Cardiac septum (tissue), 1 donor: ENCODE results near the gene SPAAR. TPM values are rescaled to one million over a fixed set of nuclear protein-coding genes. Genes with fewer than 3 reads are reported as not detected.

Experiments used
- DNase-seq: peaks from one replicate; pipeline ENCODE4 v3.0.0-alpha.2; 2020; ENCODE audit warnings: low spot score
- intact Hi-C: fragments of 100-400 bp; cut with DNase I; formaldehyde crosslinking; loops from one replicate; pipeline ENCODE4 v1.14.0; 2022
- total RNA-seq: library from RNA; stranded (reverse); fragmentation: NEBNext Ultra II Directional; extraction: Animal tissue kit (Norgen Biotek cat#: 25700); gene quantifications from one replicate; pipeline ENCODE4 v1.2.1, GENCODE V29; 2021
- donor health status: DM: no; HTN: no; CAD: no.

Gene SPAAR
- total RNA-seq, 1 donor from 2014 or later = 4.0 TPM

GRCh38 chr9:35940458-35941407, 31.4 kb downstream of the SPAAR start:
- intact Hi-C loops = no loop called here
- DNase-seq = no peak

GRCh38 chr9:35942286-35942685, 33.0 kb downstream of the SPAAR start:
- intact Hi-C loops = no loop called here
- DNase-seq = no peak

DNA sequence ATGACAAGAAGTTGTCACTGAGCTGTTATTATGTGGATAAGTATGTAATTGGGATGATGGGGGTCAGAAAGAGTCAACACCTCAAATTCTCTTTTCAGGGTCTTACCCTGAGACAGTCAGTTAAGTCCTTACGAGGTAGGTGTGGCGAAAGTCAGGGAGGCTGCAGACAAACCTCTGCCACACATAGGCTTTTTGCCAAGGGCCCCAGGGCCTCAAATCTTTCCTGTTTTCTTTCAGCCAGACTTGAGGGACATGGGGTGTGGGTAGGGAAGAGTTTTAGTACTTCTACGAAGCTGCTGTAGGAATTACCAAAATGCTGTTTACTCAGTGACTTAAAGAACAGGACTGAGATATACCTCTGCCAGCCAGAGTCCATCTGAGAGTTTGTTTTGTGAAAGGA, 34.9 kb downstream of the SPAAR start:
- intact Hi-C loops = no loop called here
- DNase-seq = no peak

GRCh38 chr9:35944841-35945240, 35.6 kb downstream of the SPAAR start:
- intact Hi-C loops = no loop called here
- DNase-seq = no peak

DNA sequence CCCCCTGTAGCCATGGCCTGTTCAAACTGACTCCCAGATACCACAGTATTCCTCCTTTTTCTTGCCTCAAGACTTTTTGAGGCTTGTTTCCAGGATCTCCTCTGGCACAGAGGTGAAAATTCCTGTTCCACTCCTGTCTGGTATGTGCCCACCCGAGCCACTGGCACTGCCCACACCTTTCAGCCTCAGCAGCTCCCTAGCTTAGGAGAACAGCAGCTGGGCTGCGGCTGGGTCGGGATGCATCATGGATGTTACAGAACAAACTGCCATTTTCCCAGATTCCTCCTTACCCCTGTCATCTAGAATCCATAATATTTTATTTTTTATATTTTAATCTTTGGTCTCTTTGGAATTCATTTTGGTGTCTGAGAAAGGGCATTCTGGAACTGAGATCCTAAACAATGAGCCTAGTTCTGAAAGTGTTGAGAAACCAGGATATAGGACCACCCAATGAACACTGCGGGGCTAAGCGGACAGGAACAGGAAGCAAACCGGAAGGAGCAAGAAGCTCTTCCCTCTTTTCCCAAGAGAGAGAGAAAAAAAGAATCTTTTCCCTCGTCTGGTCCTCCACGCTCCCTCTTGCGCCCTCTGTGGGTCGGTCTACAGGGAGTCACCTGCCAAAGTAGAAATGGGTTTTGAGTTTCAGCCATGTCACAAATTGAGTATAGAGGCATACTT, 36.2 kb downstream of the SPAAR start:
- no peak for DNase-seq
- intact Hi-C loops = loop anchor here (1.0 kb wide), 1 partner anchor 40 kb away; no protein-coding TSS in a partner anchor

GRCh38 chr9:35948451-35948850, 39.2 kb downstream of the SPAAR start:
- DNase-seq = no peak
- intact Hi-C loops = no loop called here

- DNase-seq = no peak
- intact Hi-C loops = no loop called here
Observed at GRCh38 chr9:35948901-35949318, 39.6 kb downstream of the SPAAR start.

DNA sequence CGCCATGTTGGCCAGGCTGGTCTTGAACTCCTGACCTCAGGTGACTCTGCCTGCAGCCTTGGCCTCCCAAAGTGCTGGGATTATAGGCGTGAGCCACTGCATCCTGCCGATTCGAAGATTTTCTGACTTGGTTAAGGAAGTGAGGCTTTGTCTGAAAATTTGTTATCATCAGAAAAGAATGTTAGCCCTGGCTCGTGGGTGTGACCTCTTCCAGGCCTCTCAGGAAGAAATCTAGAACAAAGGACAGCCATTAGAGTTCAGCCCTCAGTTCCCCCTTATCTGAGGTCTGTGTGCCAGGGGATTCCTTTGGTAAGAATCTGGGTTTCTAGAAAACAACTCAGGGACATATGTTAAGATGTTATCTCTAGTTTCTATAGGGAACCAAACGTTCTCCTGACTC, 42.4 kb downstream of the SPAAR start:
- no peak for DNase-seq
- intact Hi-C loops = loop anchor here (10.0 kb wide), 1 partner anchor 213 kb away; the partner anchor contains the start of gene CCIN

GRCh38 chr9:35952526-35953191, 43.4 kb downstream of the SPAAR start:
- no peak for DNase-seq
- intact Hi-C loops = loop anchor here (10.0 kb wide), 1 partner anchor 212 kb away; the partner anchor contains the start of gene CCIN

DNA sequence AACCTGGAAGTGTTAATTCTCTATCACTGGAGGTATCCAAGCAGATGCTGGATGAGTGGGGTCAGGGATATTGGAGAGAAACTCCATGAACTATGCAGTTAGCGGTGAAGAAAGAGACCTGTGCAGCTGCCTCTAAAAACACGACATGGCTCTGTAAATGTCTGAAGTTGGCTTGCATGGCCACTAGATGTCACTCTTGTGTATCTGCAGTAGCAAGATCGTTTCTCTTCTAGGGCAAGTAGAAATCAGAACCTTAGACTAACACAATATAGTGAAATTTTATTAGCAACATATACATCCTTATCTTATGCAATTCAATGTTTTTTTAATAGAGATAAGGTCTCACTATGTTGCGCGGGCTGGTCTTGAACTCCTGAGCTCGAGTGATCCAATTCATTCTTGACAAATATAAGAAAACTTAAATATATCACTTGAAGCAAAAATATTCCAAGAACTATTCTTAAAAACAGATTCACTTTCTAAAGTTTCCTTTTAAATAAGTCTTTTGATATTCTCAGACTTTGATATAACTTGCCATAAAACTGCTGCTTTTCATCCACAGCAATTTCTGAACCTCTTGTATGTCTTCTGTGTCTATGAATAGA, 45.8 kb downstream of the SPAAR start:
- no peak for DNase-seq
- intact Hi-C loops = loop anchor here (10.0 kb wide), 1 partner anchor 210 kb away; the partner anchor contains the start of gene CCIN

- intact Hi-C loops = loop anchor here (10.0 kb wide), 1 partner anchor 208 kb away; the partner anchor contains the start of gene CCIN
- no peak for DNase-seq
Observed at GRCh38 chr9:35956651-35957050, 47.4 kb downstream of the SPAAR start.

GRCh38 chr9:35958104-35958837, 49.0 kb downstream of the SPAAR start, which contains the start of gene OR2S2:
TSS of gene OR2S2 (minus strand) at chr9:35958154. CDS start at chr9:35958098, 56 bp downstream.
- no peak for DNase-seq
- intact Hi-C loops = loop anchor here (2.0 to 10.0 kb wide), 2 partner anchors 65 to 207 kb away; partner anchors contain the start of gene CCIN

- intact Hi-C loops = no loop called here
Observed at GRCh38 chr9:35960039-35960655, 50.9 kb downstream of the SPAAR start.

More at GRCh38 chr9:35960039-35960655, 50.9 kb downstream of the SPAAR start:
- DNase-seq = no peak

Other genes starting within 250 kb of the SPAAR start
- 0.48 TPM for gene ARHGEF39, start 244.3 kb upstream of the SPAAR start, total RNA-seq
- gene CA9, start 235.6 kb upstream of the SPAAR start, total RNA-seq = 0.48 TPM
- 690 TPM for gene TPM2, start 219.6 kb upstream of the SPAAR start, total RNA-seq
- gene TLN1, start 177.3 kb upstream of the SPAAR start, total RNA-seq = 291 TPM
- 25.0 TPM for gene CREB3, start 176.8 kb upstream of the SPAAR start, total RNA-seq
- gene GBA2, start 160.3 kb upstream of the SPAAR start, total RNA-seq = 98.6 TPM
- gene RGP1, start 160.2 kb upstream of the SPAAR start, total RNA-seq = 40.0 TPM
- not detected for gene MSMP, start 155.2 kb upstream of the SPAAR start, total RNA-seq
- 20.4 TPM for gene NPR2, start 117.9 kb upstream of the SPAAR start, total RNA-seq
- gene SPAG8, start 97.2 kb upstream of the SPAAR start, total RNA-seq = 3.5 TPM
- 57.6 TPM for gene HINT2, start 94.4 kb upstream of the SPAAR start, total RNA-seq
- not detected for gene FAM221B, start 80.8 kb upstream of the SPAAR start, total RNA-seq
- gene TMEM8B, start 80.3 kb upstream of the SPAAR start, total RNA-seq = 22.0 TPM
- gene OR13J1, start 39.1 kb upstream of the SPAAR start, total RNA-seq = not detected
- gene HRCT1, start 3.3 kb upstream of the SPAAR start, total RNA-seq = 1.5 TPM
- gene OR2S2, start 48.7 kb downstream of the SPAAR start, total RNA-seq = not detected
- gene RECK, start 127.4 kb downstream of the SPAAR start, total RNA-seq = 5.8 TPM
- 6.6 TPM for gene GLIPR2, start 227.2 kb downstream of the SPAAR start, total RNA-seq